ENCODE data around the gene INPP5D.
"Not testable (repeated sequence)": the region's sequence is repeated elsewhere in the genome, so short reads cannot be mapped to it uniquely, and the experiment has no call there.

Gene INPP5D

DNA sequence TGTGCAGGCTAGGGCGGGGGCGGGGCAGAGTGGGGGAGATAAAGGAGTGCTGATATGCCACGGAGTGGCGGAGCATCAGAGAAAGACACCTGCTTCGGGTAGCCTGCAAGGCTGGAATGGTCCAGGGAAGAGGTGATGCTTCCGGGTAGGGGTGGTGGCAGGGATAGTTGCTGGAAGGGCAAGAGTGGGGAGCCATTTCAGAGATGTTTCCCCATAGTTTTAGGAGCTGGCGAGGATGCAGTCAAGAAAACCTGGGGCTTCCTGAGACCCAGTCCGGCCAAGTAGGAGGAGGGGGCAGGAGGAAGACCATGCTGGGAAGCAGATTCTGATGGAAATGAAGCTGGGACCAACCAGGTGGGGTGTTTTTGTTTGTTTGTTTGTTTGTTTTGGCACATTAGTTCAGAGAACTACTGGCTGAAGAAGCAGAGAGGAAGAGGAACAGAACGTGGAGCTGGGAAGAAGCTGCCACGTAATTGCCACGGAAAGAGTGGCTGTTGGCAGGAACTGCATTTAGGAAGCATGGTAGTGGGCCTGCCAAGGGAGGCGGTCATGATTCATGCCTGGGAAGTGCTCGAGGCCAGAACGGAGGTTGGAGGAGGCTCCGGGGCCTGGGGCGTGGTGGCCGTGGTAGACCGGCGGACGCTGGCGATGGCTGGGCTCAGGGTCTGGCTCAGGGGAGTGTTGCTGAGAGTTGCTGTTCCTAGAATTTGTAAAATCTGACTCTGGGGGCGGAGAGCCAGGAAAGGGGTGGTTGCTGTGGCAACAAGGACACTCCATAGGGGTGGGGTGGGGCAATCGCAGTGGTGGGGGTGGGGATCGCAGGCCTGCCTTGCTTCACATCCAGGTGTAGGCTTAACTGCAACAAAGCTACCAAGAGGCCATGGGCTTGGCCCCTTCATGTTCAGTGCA is 8.6 kb upstream of the INPP5D start:
- no peak overlapping the region for H3K27ac ChIP-seq (replicated peaks)
- H3K4me3 ChIP-seq (replicated peaks; ENCODE audit: insufficient read depth, low read length), result no peak overlapping the region
- no peak for DNase-seq (ENCODE audit: low read depth in 1 of 2, low spot score in 1 of 2)
- no peak for TF ChIP-seq GABPA (IDR thresholded peaks at IDR 0.05; ENCODE audit: low read depth)
- TF ChIP-seq, protein P1, sequence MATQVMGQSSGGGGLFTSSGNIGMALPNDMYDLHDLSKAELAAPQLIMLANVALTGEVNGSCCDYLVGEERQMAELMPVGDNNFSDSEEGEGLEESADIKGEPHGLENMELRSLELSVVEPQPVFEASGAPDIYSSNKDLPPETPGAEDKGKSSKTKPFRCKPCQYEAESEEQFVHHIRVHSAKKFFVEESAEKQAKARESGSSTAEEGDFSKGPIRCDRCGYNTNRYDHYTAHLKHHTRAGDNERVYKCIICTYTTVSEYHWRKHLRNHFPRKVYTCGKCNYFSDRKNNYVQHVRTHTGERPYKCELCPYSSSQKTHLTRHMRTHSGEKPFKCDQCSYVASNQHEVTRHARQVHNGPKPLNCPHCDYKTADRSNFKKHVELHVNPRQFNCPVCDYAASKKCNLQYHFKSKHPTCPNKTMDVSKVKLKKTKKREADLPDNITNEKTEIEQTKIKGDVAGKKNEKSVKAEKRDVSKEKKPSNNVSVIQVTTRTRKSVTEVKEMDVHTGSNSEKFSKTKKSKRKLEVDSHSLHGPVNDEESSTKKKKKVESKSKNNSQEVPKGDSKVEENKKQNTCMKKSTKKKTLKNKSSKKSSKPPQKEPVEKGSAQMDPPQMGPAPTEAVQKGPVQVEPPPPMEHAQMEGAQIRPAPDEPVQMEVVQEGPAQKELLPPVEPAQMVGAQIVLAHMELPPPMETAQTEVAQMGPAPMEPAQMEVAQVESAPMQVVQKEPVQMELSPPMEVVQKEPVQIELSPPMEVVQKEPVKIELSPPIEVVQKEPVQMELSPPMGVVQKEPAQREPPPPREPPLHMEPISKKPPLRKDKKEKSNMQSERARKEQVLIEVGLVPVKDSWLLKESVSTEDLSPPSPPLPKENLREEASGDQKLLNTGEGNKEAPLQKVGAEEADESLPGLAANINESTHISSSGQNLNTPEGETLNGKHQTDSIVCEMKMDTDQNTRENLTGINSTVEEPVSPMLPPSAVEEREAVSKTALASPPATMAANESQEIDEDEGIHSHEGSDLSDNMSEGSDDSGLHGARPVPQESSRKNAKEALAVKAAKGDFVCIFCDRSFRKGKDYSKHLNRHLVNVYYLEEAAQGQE (IDR thresholded peaks at IDR 0.05; ENCODE audit: insufficient replicate concordance, low read depth), result no peak
- TF ChIP-seq, protein P2, sequence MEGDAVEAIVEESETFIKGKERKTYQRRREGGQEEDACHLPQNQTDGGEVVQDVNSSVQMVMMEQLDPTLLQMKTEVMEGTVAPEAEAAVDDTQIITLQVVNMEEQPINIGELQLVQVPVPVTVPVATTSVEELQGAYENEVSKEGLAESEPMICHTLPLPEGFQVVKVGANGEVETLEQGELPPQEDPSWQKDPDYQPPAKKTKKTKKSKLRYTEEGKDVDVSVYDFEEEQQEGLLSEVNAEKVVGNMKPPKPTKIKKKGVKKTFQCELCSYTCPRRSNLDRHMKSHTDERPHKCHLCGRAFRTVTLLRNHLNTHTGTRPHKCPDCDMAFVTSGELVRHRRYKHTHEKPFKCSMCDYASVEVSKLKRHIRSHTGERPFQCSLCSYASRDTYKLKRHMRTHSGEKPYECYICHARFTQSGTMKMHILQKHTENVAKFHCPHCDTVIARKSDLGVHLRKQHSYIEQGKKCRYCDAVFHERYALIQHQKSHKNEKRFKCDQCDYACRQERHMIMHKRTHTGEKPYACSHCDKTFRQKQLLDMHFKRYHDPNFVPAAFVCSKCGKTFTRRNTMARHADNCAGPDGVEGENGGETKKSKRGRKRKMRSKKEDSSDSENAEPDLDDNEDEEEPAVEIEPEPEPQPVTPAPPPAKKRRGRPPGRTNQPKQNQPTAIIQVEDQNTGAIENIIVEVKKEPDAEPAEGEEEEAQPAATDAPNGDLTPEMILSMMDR (IDR thresholded peaks at IDR 0.05; ENCODE audit: insufficient read depth, low read length), result no peak
- no peaks in the 10 kb centered on the region for H3K27me3 ChIP-seq (ENCODE audit: insufficient read depth, poor library complexity, severe bottlenecking)

GRCh38 chr2:233052517-233052916 is 7.6 kb upstream of the INPP5D start:
- H3K27ac ChIP-seq (replicated peaks); H3K27me3 ChIP-seq (ENCODE audit: insufficient read depth, poor library complexity, severe bottlenecking); DNase-seq (ENCODE audit: low read depth in 1 of 2, low spot score in 1 of 2); H3K4me3 ChIP-seq (replicated peaks; ENCODE audit: insufficient read depth, low read length): not testable (repeated sequence)

- no peak overlapping the region for H3K27ac ChIP-seq (replicated peaks)
- no peak overlapping the region for H3K4me3 ChIP-seq (replicated peaks; ENCODE audit: insufficient read depth, low read length)
- peak in 1 of 2 experiments; percentile 53 for DNase-seq (ENCODE audit: low read depth in 1 of 2, low spot score in 1 of 2)
- TF ChIP-seq GABPA (IDR thresholded peaks at IDR 0.05; ENCODE audit: low read depth), result no peak
- TF ChIP-seq, protein P2 (IDR thresholded peaks at IDR 0.05; ENCODE audit: insufficient read depth, low read length), result peak; percentile 87
- H3K27me3 ChIP-seq (ENCODE audit: insufficient read depth, poor library complexity, severe bottlenecking), result no peaks in the 10 kb centered on the region
Observed at GRCh38 chr2:233053928-233054784, 6.0 kb upstream of the INPP5D start.

DNA sequence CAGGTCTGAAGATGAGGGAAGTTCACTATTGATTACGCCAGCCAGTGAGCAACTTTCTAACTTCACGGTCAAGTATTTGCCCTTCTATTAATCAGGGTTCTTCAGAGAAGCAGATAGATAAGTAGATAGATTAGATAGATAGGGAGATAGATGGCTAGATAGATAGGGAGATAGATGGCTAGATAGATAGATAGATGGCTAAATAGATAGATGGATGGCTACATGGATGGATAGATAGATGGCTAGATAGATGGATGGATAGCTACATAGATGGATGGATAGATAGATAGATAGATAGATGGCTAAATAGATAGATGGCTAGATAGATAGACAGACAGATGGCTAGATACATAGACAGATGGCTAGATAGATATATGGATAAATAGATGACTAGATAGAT is 4.8 kb upstream of the INPP5D start:
- no peak for DNase-seq (ENCODE audit: low read depth in 1 of 2, low spot score in 1 of 2)
- no peak for TF ChIP-seq SPI1 (IDR thresholded peaks at IDR 0.05; ENCODE audit: borderline replicate concordance, low read depth)
- no peak for TF ChIP-seq GABPA (IDR thresholded peaks at IDR 0.05; ENCODE audit: low read depth)
- TF ChIP-seq, protein P2 (IDR thresholded peaks at IDR 0.05; ENCODE audit: insufficient read depth, low read length), result no peak
- TF ChIP-seq POLR2AphosphoS5 (IDR thresholded peaks at IDR 0.05; ENCODE audit: low read depth), result no peak
- TF ChIP-seq, protein P1 (IDR thresholded peaks at IDR 0.05; ENCODE audit: insufficient replicate concordance, low read depth), result no peak
- Histone ChIP-seq H3K27ac (replicated peaks) (no peak overlapping the region), H3K27me3 (ENCODE audit: insufficient read depth, poor library complexity, severe bottlenecking) (no peaks in the 10 kb centered on the region), H3K4me3 (replicated peaks; ENCODE audit: insufficient read depth, low read length) (no peak overlapping the region)

Data from HL-60 (cell line).